H1 (cell line): Measurements from ENCODE around the gene DUSP10. TPM values are rescaled to one million over a fixed set of nuclear protein-coding genes. Genes with fewer than 3 reads are reported as not detected.

ENCODE experiments used
- CTCF ChIA-PET: fragments of 300-600 bp; sonication (Branson Sonifier 250); formaldehyde crosslinking; loops from one replicate; lab custom pipeline; 2021; ENCODE audit not compliant: partially characterized antibody; lab: Charles Lee
- POLR2A ChIA-PET: fragments of 300-600 bp; sonication (Branson Sonifier 250); formaldehyde crosslinking; loops from one replicate; lab custom pipeline; 2021; ENCODE audit warnings: inconsistent platforms; ENCODE audit not compliant: partially characterized antibody; lab: Charles Lee
- DNase-seq, 2 experiments: peaks; one replicate each; pipeline versions ENCODE4 v3.0.0 to v3.0.0-alpha.2; 2010 to 2022; ENCODE audit warnings: low spot score in 2 of 2, low read depth in 1 of 2, mixed read lengths in 1 of 2
- FAIRE-seq: peaks from 2 replicates; lab custom pipeline; 2011; peaks lifted over from hg19 to GRCh38; lab: Jason Lieb, UNC
- H2AFZ ChIP-seq: 2 replicates; pipeline ENCODE4 v1.8.1; 2012; ENCODE audit warnings: low read length, inconsistent platforms
- H2AK5ac ChIP-seq: 2 replicates; pipeline ENCODE4 v1.6.1; 2013; ENCODE audit warnings: low read depth, low read length
- H2BK120ac ChIP-seq: replicated peaks from 2 replicates; pipeline ENCODE3; 2013; ENCODE audit warnings: low read depth, low read length, inconsistent platforms
- H2BK12ac ChIP-seq: 2 replicates; pipeline ENCODE4 v1.6.1; 2013; ENCODE audit warnings: low read depth, low read length
- H2BK15ac ChIP-seq: 2 replicates; pipeline ENCODE4 v1.6.1; 2013; ENCODE audit warnings: low read length
- H2BK20ac ChIP-seq: 2 replicates; pipeline ENCODE4 v1.6.1; 2013; ENCODE audit warnings: low read length
- H2BK5ac ChIP-seq: 2 replicates; pipeline ENCODE4 v1.6.1; 2013; ENCODE audit warnings: low read depth, low read length
- H3K14ac ChIP-seq: 2 replicates; pipeline ENCODE4 v1.6.1; 2013; ENCODE audit warnings: inconsistent platforms; ENCODE audit not compliant: insufficient read length
- H3K18ac ChIP-seq: 2 replicates; pipeline ENCODE4 v1.6.1; 2013; ENCODE audit warnings: low read length; ENCODE audit errors: extremely low read depth
- H3K23ac ChIP-seq: 2 replicates; pipeline ENCODE4 v1.6.1; 2013; ENCODE audit warnings: inconsistent platforms; ENCODE audit not compliant: insufficient read length
- H3K23me2 ChIP-seq: 2 replicates; pipeline ENCODE4 v1.6.1; 2013; ENCODE audit warnings: low read depth, low read length
- H3K27ac ChIP-seq: 2 replicates; pipeline ENCODE4 v1.6.1; 2011; ENCODE audit warnings: low read depth, low read length, inconsistent platforms
- H3K27me3 ChIP-seq, 4 experiments: replicated peaks in 1 of 4; 1 replicate in 1 of 4; 2 replicates in 3 of 4; pipeline versions ENCODE4 v1.6.1 to v1.8.1; 2011 to 2013; ENCODE audit warnings: low read length in 3 of 4, mild to moderate bottlenecking in 3 of 4, inconsistent platforms in 2 of 4, mixed read lengths in 2 of 4, moderate library complexity in 1 of 4; ENCODE audit not compliant: control insufficient read depth in 3 of 4, insufficient read depth in 3 of 4; ENCODE audit errors: extremely low read depth in 1 of 4
- H3K36me3 ChIP-seq, 4 experiments: 2 replicates each; pipeline versions ENCODE4 v1.6.1 to v1.8.1; 2011 to 2013; ENCODE audit warnings: mild to moderate bottlenecking in 4 of 4, low read length in 3 of 4, moderate library complexity in 2 of 4, control low read depth in 1 of 4, inconsistent platforms in 1 of 4; ENCODE audit not compliant: insufficient read depth in 4 of 4, control insufficient read depth in 2 of 4
- H3K4ac ChIP-seq: replicated peaks from 2 replicates; pipeline ENCODE3; 2013; ENCODE audit warnings: low read length, low read depth, mixed read lengths, inconsistent platforms; ENCODE audit not compliant: insufficient read length
- H3K4me1 ChIP-seq, 4 experiments: replicated peaks in 1 of 4; 1 replicate in 1 of 4; 2 replicates in 3 of 4; pipeline versions ENCODE4 v1.6.1 to v1.8.1; 2011 to 2013; ENCODE audit warnings: low read length in 3 of 4, inconsistent platforms in 2 of 4, mixed read lengths in 1 of 4; ENCODE audit not compliant: insufficient read depth in 4 of 4, control insufficient read depth in 3 of 4
- H3K4me2 ChIP-seq, 2 experiments: 2 replicates each; pipeline versions ENCODE4 v1.6.1 to v1.8.1; 2011 to 2013; ENCODE audit warnings: low read depth in 2 of 2, low read length in 2 of 2, control low read depth in 1 of 2, inconsistent platforms in 1 of 2, mild to moderate bottlenecking in 1 of 2; ENCODE audit not compliant: insufficient read depth in 1 of 2
- H3K4me3 ChIP-seq, 4 experiments: fragments of 200-600, 300-600 bp in 1 of 4; sonication (generic), shearing (Covaris generic), sonication (Bioruptor Twin) in 1 of 4; 2 replicates each; pipeline versions ENCODE4 v1.5.1 to v1.8.1; 2011 to 2016; ENCODE audit warnings: low read length in 4 of 4, low read depth in 3 of 4, control low read depth in 2 of 4, inconsistent platforms in 2 of 4, mild to moderate bottlenecking in 2 of 4, mixed read lengths in 1 of 4, moderate library complexity in 1 of 4; ENCODE audit not compliant: insufficient read depth in 2 of 4; ENCODE audit errors: extremely low read depth in 1 of 4
- H3K56ac ChIP-seq: replicated peaks from 2 replicates; pipeline ENCODE3; 2013; ENCODE audit warnings: low read depth, mild to moderate bottlenecking, mixed read lengths, low read length, inconsistent platforms; ENCODE audit not compliant: insufficient read length
- H3K79me1 ChIP-seq: 2 replicates; pipeline ENCODE4 v1.6.1; 2013; ENCODE audit warnings: low read depth, low read length, control low read depth
- H3K79me2 ChIP-seq, 2 experiments: 2 replicates each; pipeline versions ENCODE4 v1.6.1 to v1.8.1; 2012 to 2013; ENCODE audit warnings: low read length in 2 of 2, mild to moderate bottlenecking in 2 of 2, inconsistent platforms in 1 of 2; ENCODE audit not compliant: insufficient read depth in 2 of 2, control insufficient read depth in 1 of 2
- H3K9ac ChIP-seq, 4 experiments: replicated peaks in 1 of 4; 1 replicate in 1 of 4; 2 replicates in 3 of 4; pipeline versions ENCODE4 v1.6.1 to v1.8.1; 2011 to 2013; ENCODE audit warnings: low read depth in 3 of 4, low read length in 3 of 4, control low read depth in 2 of 4, mild to moderate bottlenecking in 2 of 4, moderate library complexity in 2 of 4, inconsistent platforms in 1 of 4; ENCODE audit errors: extremely low read depth in 1 of 4
- H3K9me3 ChIP-seq, 2 experiments: 2 replicates each; pipeline versions ENCODE4 v1.6.1 to v1.8.1; 2012 to 2013; ENCODE audit warnings: mild to moderate bottlenecking in 2 of 2, moderate library complexity in 2 of 2, control low read depth in 1 of 2, inconsistent platforms in 1 of 2, low read depth in 1 of 2, low read length in 1 of 2, mixed read lengths in 1 of 2; ENCODE audit not compliant: insufficient read depth in 2 of 2
- H4K20me1 ChIP-seq, 2 experiments: replicated peaks in 1 of 2; 2 replicates each; pipeline versions ENCODE3 to v1.8.1; 2011 to 2013; ENCODE audit warnings: inconsistent platforms in 2 of 2, low read length in 2 of 2, mild to moderate bottlenecking in 1 of 2; ENCODE audit not compliant: insufficient read depth in 2 of 2, control insufficient read depth in 1 of 2
- H4K5ac ChIP-seq: 2 replicates; pipeline ENCODE4 v1.6.1; 2013; ENCODE audit warnings: low read length, low read depth, mixed read lengths, inconsistent platforms; ENCODE audit not compliant: insufficient read length
- H4K8ac ChIP-seq: 2 replicates; pipeline ENCODE4 v1.8.0; 2013; ENCODE audit warnings: mild to moderate bottlenecking, moderate library complexity, low read length, inconsistent platforms; ENCODE audit not compliant: insufficient read depth; ENCODE audit errors: extremely low read depth
- H4K91ac ChIP-seq: replicated peaks from 2 replicates; pipeline ENCODE3; 2013; ENCODE audit warnings: low read length, mixed read lengths, inconsistent platforms; ENCODE audit not compliant: insufficient read length
- JUND ChIP-seq: IDR thresholded peaks from 2 replicates; pipeline ENCODE4 v1.6.1; 2011; ENCODE audit warnings: mild to moderate bottlenecking, improper control_type of control experiment, low read length
- ZNF274 ChIP-seq: IDR thresholded peaks from 2 replicates; pipeline ENCODE4 v1.7.0; 2012; ENCODE audit warnings: low read length, borderline replicate concordance; ENCODE audit errors: extremely low read depth
- polyA plus RNA-seq, 7 experiments: library from polyadenylated mRNA; depleted of rRNA in 3 of 7; stranded (reverse) in 5 of 7; unstranded in 2 of 7; fragments of >200 nt in 5 of 7; fragments of 200-250 nt in 2 of 7; gene quantifications; 1 replicate in 5 of 7; 2 replicates in 1 of 7; 4 replicates in 1 of 7; pipeline versions ENCODE4 v1.2.1 to v1.2.3, GENCODE V29; 2011 to 2013; ENCODE audit warnings: missing spikeins in 2 of 7, mixed read lengths in 2 of 7
- total RNA-seq: library from RNA; stranded (reverse); fragmentation: NEBNext Ultra II Directional; extraction: Animal tissue kit (Norgen Biotek cat#: 25700); gene quantifications from 2 replicates; pipeline ENCODE4 v1.2.1, GENCODE V29; 2021
- TF ChIP-seq, protein P1 (sequence below), 3 experiments: IDR thresholded peaks; 1 replicate in 2 of 3; 2 replicates in 1 of 3; pipeline versions ENCODE4 v1.5.1 to v1.6.1; 2011; ENCODE audit warnings: low read length in 3 of 3, mild to moderate bottlenecking in 3 of 3, inconsistent platforms in 2 of 3, low read depth in 1 of 3, moderate library complexity in 1 of 3; ENCODE audit not compliant: insufficient read depth in 1 of 3; ENCODE audit errors: control extremely low read depth in 1 of 3

DUSP10 gene
- total and polyA plus RNA-seq, 2 of the 8 experiments (the other 6 are each of a cell fraction or from before 2014, with no cell fraction given): 1.2 TPM

DNA sequence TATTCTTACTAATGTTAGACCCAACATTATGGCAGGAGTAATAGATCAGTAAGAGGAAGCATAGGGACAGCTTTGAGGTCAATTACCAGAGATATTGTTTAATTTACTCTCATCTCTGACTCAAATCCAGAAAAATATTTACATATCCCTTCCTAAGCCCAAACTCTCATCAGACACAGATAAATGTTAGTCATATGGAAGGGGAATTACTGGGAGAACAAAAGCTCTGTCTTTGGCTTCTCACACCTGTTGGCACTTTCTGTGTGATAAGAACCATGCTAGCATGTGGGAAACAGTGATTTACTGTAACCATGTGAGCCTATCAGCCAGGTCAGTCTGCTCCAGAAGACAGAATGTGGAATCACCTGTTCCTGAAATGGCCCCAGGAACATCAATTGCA, 72.4 kb downstream of the DUSP10 start:
- Histone ChIP-seq H3K4ac (no peak overlapping the region), H3K79me2 (no peaks in the 10 kb centered on the region), H3K4me3 (no peak overlapping the region), H3K4me1 (peaks cover 0 to 3% (median 0%) of the 10 kb centered on the region in 4 experiments; a peak in 2 of 7 replicates), H3K79me1 (no peaks in the 10 kb centered on the region), H2BK15ac (no peak overlapping the region), H3K18ac (no peak overlapping the region), H3K14ac (no peak overlapping the region), H2BK20ac (no peak overlapping the region), H2BK120ac (no peak overlapping the region), H4K5ac (no peak overlapping the region), H3K27me3 (no peaks in the 10 kb centered on the region), H2BK5ac (no peak overlapping the region), H3K56ac (no peak overlapping the region), H3K27ac (no peak overlapping the region), H2AK5ac (no peak overlapping the region), H3K36me3 (no peaks in the 10 kb centered on the region), H2BK12ac (no peak overlapping the region), H4K20me1 (no peaks in the 10 kb centered on the region), H3K4me2 (no peak overlapping the region), H4K8ac (no peak overlapping the region), H2AFZ (no peak overlapping the region), H4K91ac (no peak overlapping the region), H3K9ac (no peak overlapping the region), H3K23ac (no peak overlapping the region), H3K23me2 (no peaks in the 10 kb centered on the region), H3K9me3 (no peaks in the 10 kb centered on the region)
- ChIA-PET POLR2A (no interaction called here), CTCF (no interaction called here)
- FAIRE-seq: no peak
- no peak for DNase-seq
- TF ChIP-seq, protein P1, sequence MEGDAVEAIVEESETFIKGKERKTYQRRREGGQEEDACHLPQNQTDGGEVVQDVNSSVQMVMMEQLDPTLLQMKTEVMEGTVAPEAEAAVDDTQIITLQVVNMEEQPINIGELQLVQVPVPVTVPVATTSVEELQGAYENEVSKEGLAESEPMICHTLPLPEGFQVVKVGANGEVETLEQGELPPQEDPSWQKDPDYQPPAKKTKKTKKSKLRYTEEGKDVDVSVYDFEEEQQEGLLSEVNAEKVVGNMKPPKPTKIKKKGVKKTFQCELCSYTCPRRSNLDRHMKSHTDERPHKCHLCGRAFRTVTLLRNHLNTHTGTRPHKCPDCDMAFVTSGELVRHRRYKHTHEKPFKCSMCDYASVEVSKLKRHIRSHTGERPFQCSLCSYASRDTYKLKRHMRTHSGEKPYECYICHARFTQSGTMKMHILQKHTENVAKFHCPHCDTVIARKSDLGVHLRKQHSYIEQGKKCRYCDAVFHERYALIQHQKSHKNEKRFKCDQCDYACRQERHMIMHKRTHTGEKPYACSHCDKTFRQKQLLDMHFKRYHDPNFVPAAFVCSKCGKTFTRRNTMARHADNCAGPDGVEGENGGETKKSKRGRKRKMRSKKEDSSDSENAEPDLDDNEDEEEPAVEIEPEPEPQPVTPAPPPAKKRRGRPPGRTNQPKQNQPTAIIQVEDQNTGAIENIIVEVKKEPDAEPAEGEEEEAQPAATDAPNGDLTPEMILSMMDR (IDR thresholded peaks at IDR 0.05; ENCODE audit: control extremely low read depth in 1 of 3, insufficient read depth in 1 of 3, low read depth in 1 of 3, low read length in 3 of 3): no peak
- TF ChIP-seq JUND: no peak
- TF ChIP-seq ZNF274: no peak
